Occipital lobe (tissue), 2 donors: ENCODE measurements around the gene ALDH1L1. TPM values are rescaled to one million over a fixed set of nuclear protein-coding genes. Genes with fewer than 3 reads are reported as not detected.

Source experiments
- DNase-seq: peaks from one replicate; lab custom pipeline; 2025; lab: John Stamatoyannopoulos, UW
- total RNA-seq: library from RNA; depleted of rRNA; stranded (reverse); fragments of >200 nt; gene quantifications from one replicate; pipeline ENCODE4 v1.2.3, GENCODE V29; 2014

The ALDH1L1 gene
- total RNA-seq, 1 donor from 2014 or later = 2.7 TPM

DNA sequence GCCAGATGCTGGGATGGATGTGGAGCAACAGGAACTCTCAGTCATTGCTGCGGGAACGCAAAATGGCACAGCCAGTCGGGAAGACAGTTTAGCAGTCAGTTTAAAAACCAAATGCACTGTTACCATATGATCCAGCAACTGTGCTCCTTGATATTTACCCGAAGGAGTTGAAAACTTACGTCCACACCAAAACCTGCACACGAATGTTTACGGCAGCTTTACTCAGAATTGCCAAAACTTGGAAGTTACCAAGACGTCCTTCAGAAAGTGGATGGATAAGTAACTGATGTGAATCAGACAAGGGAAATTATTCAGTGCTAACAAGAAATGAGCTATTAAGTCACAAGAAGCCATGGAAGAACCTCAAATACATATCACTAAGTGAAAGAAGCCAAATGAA, 60.4 kb downstream of the ALDH1L1 start:
- DNase-seq = no peak

DNA sequence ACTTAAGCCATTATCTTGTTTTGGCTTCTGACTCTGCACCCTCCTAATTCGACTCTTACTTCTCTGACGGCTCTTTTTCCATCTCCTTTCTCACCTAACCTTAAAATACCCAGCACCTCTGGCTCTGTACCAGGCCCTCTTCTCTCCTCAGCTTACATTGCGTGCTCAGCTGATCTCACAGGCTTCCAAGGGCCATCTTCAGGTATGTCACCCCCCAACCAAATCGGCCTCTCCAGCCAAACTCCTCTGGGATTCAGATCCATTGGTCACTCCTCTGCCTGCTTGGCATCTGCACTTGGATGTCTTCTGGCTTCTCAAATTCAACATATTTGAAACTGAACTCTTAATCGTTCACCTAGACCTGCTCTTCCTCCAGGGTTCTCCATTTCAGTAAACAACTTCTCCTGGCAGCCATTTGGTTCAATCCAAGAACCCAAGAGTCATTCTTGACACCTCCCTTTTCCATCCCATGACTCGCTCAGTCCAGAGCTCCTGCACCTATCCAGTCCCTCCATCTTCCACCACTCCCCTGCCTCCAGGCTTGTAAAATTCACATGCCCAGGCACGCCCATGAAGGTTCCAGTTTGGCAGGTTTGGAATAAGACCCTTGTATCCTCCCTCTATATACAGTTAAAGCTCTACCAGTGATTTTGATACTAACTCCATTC, 61.2 kb downstream of the ALDH1L1 start:
- DNase-seq = no peak

DNA sequence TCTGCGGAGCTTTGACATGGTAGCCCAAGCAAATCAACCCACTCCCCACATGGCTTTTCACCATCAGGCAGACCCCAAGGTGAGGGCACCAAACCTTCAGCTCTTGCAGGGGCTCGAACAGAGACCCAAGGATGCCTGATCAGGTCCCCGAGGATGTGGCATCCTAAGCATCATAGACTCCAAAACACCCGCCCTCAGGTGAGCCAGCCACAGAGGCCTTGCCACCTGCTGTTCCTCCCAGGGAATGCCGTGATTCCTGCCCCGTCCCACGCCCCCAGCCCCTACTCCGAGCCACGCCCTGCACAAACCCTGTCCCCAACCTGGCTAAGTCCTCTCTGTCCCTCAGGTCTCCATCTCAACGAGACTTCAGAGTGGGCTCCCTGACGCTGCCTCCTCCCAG, 61.8 kb downstream of the ALDH1L1 start:
- DNase-seq = no peak

DNA sequence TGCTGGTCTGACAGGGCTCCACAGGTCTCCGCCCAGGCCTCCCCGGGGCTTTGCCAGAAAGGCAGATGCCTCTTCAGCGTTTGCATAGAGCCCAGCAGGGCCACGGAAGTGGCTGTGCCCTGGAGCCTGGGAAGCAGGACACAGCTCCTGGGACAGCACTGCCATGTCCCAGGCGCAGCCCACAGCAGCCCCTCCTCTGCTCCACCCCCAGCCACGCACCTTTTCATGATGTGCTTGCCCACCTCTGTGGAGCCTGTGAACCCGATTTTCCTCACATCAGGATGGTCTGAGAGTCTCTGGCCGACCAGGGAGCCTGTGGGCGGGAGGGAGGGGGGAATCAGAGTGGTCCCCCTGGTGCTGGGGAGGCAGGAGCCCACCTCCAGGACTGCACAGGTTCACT, 62.6 kb downstream of the ALDH1L1 start:
- no peak for DNase-seq

DNA sequence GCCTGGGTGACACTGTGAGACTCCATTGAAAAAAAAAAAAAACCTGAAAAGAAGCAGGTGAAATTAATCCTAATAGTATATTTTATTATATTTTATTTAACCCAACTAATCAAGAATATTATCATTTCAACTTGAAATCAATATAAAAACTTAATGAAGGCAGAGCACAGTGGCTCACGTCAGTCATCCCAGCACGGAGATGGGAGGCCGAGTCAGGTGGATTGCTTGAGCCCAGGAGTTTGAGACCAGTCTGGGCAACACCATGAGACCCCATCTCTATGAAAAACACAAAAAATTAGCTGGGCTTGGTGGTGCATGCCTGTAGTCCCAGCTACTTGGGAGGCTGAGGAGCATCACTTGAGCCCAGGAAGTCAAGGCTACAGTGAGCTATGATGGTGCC, 63.2 kb downstream of the ALDH1L1 start:
- DNase-seq = no peak

DNA sequence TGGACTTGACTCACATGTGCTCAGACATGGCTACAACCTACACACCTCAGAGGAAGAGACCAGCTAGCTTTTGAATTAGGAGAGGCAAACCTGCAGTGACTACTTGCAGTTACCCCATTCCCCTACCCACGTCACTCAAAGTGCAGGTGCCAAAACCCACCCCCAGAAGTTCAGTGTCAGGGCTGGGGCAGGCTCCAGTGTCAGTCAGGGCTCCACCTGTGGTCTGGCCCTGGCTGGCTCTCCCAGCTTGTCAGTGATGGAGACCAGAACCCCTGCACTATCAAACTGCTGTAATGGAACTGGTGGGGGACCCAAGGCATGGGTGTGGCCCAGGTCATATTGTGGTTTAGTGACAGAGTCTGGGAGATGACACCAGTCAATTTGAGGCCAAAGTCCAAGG, 63.9 kb downstream of the ALDH1L1 start:
- DNase-seq = no peak

DNA sequence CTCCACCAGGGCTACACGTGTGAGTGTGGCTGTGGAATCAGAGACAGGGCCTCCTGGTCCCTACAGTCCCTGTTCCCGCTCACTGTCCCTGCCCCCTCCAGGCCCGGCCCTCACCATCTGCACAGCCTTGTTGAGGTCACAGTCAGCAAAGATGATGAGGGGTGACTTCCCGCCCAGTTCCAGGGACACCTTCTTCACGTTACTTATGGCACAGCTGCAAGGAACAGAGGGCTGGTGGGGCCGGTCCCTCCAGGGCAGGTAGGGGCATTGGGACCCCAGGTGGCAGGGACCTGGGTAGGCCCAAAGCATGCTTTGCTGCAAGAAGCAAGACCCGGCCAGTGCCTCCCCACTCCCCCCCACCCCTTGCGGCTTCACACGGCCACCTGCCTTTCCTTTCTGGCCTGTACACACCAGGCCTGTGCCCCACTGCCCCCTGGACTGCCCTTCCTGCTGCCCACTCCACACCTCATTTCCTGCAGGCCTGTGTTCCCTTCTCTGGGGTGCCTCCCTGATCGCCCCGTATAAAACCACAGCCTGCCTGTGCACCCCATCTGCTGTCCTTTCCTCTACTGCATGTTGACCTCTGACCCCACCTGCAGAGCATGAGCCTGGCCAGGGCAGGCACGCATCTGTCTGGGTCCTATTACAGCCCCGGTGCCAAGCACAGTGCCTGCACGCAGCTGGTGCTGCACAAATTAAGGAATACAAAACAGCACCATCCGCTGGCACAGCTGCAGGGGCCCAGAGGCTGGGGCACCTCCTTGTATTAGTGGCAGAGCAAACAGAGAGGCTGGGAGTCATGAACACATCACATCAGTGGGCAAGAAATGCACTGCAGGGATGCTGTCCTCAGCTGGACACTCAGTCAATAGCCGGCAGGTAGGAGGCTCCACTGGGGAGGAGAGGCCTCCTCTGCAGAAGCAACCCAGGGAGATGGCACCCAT, 65.7 kb downstream of the ALDH1L1 start:
- DNase-seq = no peak

DNA sequence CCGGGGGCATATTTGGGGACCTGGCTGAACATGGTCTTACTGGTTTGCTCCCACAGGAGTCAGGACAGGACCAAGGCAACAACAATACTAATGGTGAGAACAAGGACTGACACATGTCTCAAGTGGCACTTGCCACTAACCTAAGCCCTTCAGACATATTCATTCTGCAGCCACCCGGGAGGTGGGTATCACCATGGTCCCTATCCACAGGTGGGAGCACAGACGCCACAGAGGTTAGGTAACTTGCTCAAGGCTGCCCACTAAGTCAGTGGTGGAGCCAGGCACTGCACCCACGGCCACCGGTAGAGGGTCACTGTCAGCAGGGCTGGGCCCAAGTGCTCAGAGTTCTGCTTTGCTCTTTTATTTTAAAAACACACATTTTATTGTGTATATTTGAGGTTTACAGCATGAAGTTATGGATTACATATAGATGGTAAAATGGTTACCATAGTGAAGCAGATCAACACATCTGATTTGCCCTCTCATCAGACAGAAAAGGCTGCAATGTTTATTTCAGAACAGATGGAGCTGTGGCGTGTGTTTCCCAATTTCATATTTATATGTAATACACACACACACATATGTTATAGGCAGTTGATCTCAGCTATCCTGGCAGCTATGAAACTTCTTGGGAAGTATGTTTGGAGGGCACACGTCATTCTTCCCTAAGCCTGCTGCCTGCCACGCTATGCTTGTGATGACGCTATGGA, 66.5 kb downstream of the ALDH1L1 start:
- DNase-seq = no peak

DNA sequence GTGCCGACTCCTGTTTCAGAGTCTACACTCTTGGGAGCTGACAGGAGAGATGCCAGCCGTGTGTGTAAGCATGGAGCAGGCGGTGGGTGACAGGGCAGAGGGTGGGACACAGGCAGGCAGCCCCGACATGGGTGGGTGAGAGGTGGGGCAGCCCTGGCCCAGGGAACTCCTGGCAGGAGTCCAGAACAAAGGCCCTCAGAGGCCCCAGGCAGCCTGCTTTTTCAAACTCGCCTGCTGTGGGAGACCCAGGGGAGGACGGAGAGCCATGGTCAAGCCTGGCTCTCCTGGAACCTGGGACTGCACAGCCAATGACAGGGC, 67.2 kb downstream of the ALDH1L1 start:
- no peak for DNase-seq

DNA sequence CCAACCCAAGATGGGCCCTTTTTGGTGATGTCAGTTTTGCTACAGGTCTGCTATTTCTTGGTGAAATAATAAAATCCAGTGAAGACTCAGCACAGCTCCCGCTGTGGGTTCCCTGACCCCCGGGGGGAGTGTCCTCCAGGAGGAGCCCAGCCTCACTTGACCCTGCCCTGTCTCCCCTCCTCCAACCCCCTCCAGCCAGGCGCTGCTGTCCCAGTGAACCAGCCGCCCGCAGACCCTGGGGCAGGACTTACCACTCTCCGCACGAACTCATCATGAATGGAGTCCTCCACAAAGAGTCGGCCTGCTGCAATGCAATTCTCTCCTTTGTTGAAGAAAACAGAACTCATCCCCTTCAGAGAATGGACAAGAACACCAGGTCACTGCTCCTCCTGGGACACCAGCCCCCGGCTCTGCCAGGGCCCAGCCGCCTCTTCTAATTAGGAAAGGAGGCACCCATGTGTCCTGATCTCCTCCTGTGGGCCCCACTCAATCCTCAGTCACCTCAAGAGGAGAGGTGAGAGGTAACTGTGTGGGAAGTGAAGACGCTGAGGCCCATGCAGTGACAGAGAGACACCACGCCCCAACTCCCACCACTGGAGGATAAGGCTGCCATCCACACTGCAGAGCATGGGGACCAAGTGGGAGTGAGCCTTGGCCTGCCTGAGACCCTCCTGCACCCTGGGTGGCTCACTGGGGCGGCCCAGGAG, 67.7 kb downstream of the ALDH1L1 start:
- DNase-seq = no peak

DNA sequence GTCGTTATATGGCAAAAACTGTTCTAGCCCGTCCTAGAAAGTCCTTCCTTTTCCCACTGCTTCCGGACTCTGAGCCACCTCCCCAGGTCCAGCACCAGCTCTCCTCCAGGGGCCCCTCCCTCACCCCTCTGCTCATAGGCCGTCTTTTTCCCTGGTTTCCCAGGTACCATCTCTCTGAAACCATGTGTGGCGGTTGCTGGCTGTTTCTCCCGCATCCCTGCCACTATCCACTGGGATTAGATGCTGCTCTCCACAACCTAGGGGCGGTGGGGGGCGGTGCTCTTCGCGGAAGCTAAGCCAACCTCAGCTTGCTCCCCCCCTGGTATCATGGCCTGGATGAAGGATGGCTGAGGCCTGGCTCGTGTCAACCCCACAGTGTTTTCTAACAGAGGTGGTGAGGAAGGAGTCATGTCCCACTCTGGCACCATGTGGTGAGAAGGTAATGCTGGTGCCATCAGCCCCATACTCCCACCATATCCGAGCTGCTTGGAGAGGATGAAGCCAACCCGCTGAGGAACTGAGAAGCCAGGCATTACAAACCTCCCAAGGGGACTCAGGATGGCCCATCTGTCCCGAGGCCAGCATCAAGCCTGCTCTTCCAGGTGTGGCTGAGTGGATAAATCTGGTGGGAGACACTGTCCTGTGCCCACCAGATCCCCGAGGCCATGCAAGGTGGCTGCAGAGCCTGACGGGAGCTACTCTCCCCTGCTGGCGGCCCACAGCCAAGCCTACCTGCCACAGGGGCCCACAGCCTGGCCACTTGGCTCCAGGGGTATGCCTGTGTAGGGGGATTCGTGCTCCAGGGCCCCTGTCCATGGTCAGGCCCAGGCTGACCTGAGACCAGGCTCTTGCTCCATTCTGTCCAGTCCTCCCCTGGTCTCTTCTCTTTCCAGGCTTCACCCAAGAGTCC, 68.6 kb downstream of the ALDH1L1 start:
- no peak for DNase-seq

DNA sequence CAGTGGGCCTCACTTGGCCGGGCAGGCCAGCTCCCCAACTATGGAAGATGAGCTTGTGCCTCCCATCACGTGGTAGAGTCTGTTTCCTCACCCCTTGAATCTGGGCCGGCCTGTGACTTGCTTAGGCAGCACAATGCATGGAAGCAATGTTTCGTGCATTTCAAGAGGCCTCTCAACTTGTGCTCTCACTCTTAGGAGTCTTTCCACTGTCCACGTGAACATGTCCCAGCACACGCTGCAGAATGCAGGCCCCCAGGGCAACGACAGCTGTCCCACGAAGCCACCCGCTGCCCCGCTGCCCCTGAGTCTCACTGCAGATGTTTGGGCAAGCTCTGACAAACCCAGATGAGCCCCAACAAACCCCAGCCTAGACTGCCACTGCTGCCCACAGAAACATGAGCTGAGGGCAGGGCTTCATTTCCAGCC, 69.2 kb downstream of the ALDH1L1 start:
- DNase-seq = no peak

DNA sequence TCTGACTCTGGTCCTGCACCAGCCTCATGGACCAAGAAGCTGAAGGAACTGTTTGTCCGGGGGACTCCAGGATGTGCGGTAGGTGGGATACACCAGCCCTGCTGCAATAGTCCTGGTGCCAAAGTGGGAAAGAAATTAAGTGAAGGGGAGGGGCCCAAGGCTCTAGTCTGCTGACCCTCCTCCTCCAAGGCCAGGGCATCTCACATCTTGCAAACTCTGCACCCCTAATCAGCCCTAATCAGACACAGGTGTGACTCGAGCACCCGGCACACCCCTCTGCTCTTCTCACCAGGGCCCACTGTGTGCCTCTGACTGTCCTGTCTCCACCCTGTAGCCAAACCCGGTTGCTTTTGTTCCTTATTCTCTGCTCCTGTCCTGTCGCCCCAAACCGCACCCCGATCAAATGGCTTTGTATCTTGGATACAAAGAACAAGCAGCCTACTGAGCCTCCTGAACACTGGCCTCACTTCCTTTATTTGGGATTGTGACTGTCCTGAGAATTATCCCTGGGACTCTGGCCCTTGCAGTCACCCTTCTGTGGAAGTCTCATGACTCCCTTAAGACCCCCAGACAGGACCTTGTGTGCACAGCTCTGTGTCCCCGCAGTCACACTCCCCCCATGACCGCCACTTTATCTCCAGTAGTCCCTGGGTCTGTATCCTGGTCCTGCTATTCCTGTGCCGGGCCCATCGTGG, 69.8 kb downstream of the ALDH1L1 start:
- no peak for DNase-seq

DNA sequence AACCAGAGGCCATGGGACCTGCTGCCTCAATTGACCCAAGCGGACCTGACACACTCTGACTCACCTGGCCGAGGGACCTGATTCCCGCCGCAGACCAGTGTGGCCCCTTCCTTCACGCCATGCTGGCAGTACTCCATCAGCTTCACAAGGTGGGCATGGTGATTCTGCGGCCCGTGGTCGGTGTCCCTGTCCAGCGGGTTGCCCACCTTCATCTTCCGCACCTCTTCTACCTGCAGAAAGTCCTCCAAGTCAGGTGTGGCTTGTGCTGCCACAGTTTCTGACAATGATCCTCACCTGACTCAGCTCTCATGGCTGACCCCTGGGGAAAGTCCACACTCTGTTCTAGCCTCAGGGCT, 70.5 kb downstream of the ALDH1L1 start:
- DNase-seq = no peak

DNA sequence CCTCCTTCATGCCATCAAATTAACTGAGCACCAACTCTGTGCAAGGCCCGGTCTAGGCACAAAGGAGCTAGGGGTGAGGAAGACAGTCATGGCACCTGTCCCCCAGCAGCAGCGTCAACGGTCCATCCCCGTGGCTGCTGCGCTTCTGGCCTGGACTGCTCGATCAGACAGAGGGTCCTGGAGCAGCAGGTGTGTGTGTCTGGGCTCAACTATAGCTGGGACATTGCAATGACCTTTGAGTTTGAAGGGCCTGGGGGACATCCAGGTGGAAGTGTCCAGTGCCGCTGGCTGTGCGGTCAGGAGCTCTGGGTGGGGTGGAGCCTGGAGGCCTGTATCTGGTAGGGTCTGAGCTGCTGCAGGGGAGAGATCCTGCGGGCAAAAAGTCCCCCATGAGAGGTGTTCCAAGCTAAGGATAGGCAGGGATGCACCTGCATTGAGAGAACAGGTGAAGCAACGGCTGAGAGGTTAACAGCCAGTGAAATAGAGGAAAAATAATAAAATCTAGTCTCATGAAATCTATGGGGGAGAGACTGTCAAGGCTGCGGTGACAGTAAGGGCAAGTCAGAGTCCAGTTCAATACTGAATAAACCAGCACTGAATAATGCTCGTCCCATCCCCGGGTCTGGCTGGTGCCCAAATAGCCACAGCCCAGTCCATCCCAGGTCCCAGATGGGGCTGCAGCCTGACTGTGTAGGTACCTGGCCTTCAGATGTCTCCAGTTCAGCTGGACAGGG, 71.1 kb downstream of the ALDH1L1 start:
- no peak for DNase-seq

DNA sequence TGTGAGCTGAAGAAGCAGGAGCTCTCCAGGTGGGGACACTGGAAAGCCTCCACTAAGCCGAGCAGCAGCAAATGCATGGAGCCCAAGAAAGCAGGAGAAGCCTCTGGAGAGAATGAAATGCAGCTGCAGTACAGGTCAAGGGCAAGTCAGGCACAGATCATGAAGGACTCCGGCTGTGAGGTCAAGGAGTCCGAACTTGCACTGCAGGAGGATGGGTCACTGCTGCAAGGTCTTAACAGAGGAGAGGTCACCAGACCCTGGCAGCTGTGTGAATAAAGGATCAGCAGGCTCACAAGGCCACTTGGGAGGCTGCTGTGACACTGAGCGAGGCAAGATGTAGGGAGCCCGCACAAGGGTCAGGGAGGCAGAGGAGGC, 71.7 kb downstream of the ALDH1L1 start:
- no peak for DNase-seq

DNA sequence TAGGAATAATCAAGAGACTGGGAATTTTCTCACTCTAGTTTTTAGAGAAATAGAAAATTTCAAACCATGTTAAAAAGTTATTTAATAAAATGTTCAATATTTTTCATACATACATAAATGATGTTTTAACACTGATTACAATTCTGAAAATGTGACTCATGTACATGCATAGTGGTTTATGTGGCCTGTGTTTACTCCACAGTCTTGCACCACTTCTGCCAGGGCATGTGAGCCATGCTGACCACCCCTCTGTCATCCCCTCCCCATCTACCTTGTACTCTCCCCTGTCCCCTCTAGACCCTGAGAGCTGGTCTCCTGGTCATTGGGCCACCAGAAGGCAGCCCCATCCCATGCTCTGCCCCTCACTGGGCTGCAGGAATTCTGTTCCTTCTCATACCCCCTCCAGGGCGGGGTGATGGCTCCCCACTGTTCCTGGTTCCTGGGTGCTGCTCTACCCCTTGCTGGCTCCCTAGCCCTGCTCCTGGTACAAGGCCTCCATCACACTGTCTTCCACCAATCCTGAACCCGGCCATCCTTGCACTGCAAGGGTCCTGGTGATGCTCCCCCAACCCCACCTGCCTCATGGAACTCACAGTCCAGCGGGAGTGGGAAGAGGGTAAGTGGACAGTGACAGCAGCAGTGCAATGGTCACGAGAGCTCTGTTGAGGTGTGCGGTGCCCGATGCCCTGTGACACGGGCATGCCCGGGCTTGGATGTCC, 72.3 kb downstream of the ALDH1L1 start:
- DNase-seq = no peak

DNA sequence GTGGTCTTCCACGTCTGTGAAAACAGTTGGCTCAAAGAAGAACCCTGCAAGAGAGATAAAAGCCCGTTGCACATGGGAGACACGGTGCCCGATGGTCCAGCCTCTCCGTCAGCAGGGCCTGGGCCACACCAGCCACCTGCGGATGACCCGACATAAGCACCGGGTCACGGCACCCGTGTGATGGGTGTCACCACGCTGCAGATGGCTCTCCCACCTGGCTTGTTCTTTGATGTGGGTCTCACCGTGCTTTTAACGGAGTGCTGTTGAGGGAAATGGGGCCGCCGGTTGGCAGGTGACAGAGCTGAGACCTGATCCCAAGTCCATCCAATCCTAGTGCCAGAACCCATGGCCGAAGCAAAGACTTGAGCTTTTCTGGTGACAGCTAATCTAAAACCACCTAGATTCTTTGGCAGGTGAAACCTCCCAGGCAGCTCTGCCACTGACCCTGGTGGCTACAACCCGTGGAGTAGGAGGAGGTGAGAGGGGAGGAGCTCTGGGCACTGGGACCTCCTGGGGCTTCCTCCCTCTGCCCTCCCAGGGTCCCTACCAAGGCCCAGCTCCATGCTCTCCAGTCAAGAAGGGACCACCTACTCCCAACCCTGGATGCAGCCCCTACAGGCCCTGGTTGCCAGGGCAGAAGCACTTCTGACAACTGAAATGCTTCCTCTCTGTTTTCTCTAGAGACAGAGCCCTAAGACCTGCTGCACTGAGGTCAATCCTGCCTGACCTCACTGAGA, 73.0 kb downstream of the ALDH1L1 start:
- no peak for DNase-seq
